HEK293 (cell line): ENCODE data around the gene WDSUB1.

Experiments used
- CTCF ChIA-PET: fragments of 350-600 bp; formaldehyde crosslinking; extraction: SDS; loops from one replicate; lab custom pipeline; 2021; ENCODE audit warnings: antibody characterized with exemption; lab: Yijun Ruan, JAX
- POLR2A ChIA-PET: fragments of 300-600 bp; formaldehyde crosslinking; extraction: SDS; loops from one replicate; lab custom pipeline; 2020; ENCODE audit warnings: antibody characterized with exemption, inconsistent platforms; lab: Yijun Ruan, JAX
- H3K27ac ChIP-seq: fragments of 200-500 bp; sonication (Bioruptor generic); 2 replicates; pipeline ENCODE4 v1.5.1; 2014; ENCODE audit warnings: low read depth, low read length, control low read depth, inconsistent platforms; ENCODE audit errors: extremely low read depth
- H3K36me3 ChIP-seq, 2 experiments: fragments of 200-500 bp in 1 of 2; sonication (Bioruptor generic) in 1 of 2; 1 replicate in 1 of 2; 2 replicates in 1 of 2; pipeline ENCODE4 v1.5.1; 2014 to 2017; ENCODE audit warnings: inconsistent platforms in 2 of 2, low read length in 2 of 2; ENCODE audit not compliant: control insufficient read depth in 2 of 2, insufficient read depth in 1 of 2
- H3K4me1 ChIP-seq: fragments of 200-500 bp; sonication (Bioruptor generic); 2 replicates; pipeline ENCODE4 v1.5.1; 2014; ENCODE audit warnings: mild to moderate bottlenecking, low read length, inconsistent platforms; ENCODE audit not compliant: control insufficient read depth, insufficient read depth
- H3K4me3 ChIP-seq: 2 replicates; pipeline ENCODE4 v1.5.1; 2011; ENCODE audit warnings: low read depth, mild to moderate bottlenecking, control low read depth, low read length, moderate library complexity
- H3K9me3 ChIP-seq: fragments of 200-500 bp; sonication (Bioruptor generic); 2 replicates; pipeline ENCODE4 v1.5.1; 2014; ENCODE audit warnings: low read depth, low read length, inconsistent platforms; ENCODE audit not compliant: control insufficient read depth, insufficient read depth
- BCL11B ChIP-seq: fragments of 450-650 bp; formaldehyde crosslinking; IDR thresholded peaks from 2 replicates; pipeline ENCODE4 v1.5.1; 2016; ENCODE audit warnings: low read depth, missing biosample characterization, missing genetic modification characterization
- KLF9 ChIP-seq: fragments of 450-650 bp; formaldehyde crosslinking; IDR thresholded peaks from 2 replicates; pipeline ENCODE4 v1.5.1; 2016; ENCODE audit warnings: missing biosample characterization, missing genetic modification characterization, low read depth
- MYNN ChIP-seq: fragments of 450-650 bp; formaldehyde crosslinking; IDR thresholded peaks from 2 replicates; pipeline ENCODE4 v1.5.1; 2016; ENCODE audit warnings: missing biosample characterization, missing genetic modification characterization, borderline replicate concordance
- SALL2 ChIP-seq: fragments of 450-650 bp; formaldehyde crosslinking; IDR thresholded peaks from 2 replicates; pipeline ENCODE4 v1.5.0; 2017; ENCODE audit warnings: missing biosample characterization, mild to moderate bottlenecking, missing genetic modification characterization, borderline replicate concordance
- SETDB1 ChIP-seq: IDR thresholded peaks from one replicate; pipeline ENCODE4 v1.6.1; 2017; ENCODE audit warnings: mild to moderate bottlenecking, low read length, moderate library complexity, mixed read lengths; ENCODE audit not compliant: insufficient read length
- ZNF146 ChIP-seq: fragments of 450-650 bp; formaldehyde crosslinking; IDR thresholded peaks from 2 replicates; pipeline ENCODE4 v1.5.1; 2016; ENCODE audit warnings: missing biosample characterization, missing genetic modification characterization
- ZNF155 ChIP-seq: fragments of 450-650 bp; formaldehyde crosslinking; IDR thresholded peaks from 2 replicates; pipeline ENCODE4 v1.5.1; 2016; ENCODE audit warnings: missing biosample characterization, missing genetic modification characterization
- ZNF2 ChIP-seq: fragments of 450-650 bp; formaldehyde crosslinking; IDR thresholded peaks from 2 replicates; pipeline ENCODE4 v1.5.1; 2016; ENCODE audit warnings: missing biosample characterization, missing genetic modification characterization
- ZNF280D ChIP-seq: fragments of 450-650 bp; formaldehyde crosslinking; IDR thresholded peaks from 2 replicates; pipeline ENCODE4 v1.5.1; 2016; ENCODE audit warnings: missing biosample characterization, missing genetic modification characterization
- ZNF362 ChIP-seq: fragments of 450-650 bp; formaldehyde crosslinking; IDR thresholded peaks from 2 replicates; pipeline ENCODE4 v1.5.1; 2016; ENCODE audit warnings: missing biosample characterization, missing genetic modification characterization
- ZNF37A ChIP-seq: fragments of 450-650 bp; IDR thresholded peaks from 2 replicates; pipeline ENCODE4 v1.5.1; 2018; ENCODE audit warnings: missing biosample characterization, missing genetic modification characterization
- ZNF48 ChIP-seq: fragments of 450-650 bp; formaldehyde crosslinking; IDR thresholded peaks from 2 replicates; pipeline ENCODE4 v1.5.1; 2016; ENCODE audit warnings: missing biosample characterization, missing genetic modification characterization
- ZNF518A ChIP-seq: fragments of 450-650 bp; formaldehyde crosslinking; conservative IDR thresholded peaks from 2 replicates; pipeline ENCODE4 v1.5.1; 2016; ENCODE audit warnings: low read depth, missing biosample characterization, missing genetic modification characterization
- ZNF561 ChIP-seq: fragments of 450-650 bp; IDR thresholded peaks from 2 replicates; pipeline ENCODE4 v1.5.1; 2018; ENCODE audit warnings: missing biosample characterization, missing genetic modification characterization, borderline replicate concordance
- ZNF645 ChIP-seq: fragments of 450-650 bp; formaldehyde crosslinking; IDR thresholded peaks from 2 replicates; pipeline ENCODE4; 2016; ENCODE audit warnings: missing biosample characterization, missing genetic modification characterization
- ZNF670 ChIP-seq: fragments of 450-650 bp; formaldehyde crosslinking; IDR thresholded peaks from 2 replicates; pipeline ENCODE4 v1.5.1; 2016; ENCODE audit warnings: missing biosample characterization, missing genetic modification characterization, low read depth
- ZNF677 ChIP-seq: fragments of 450-650 bp; IDR thresholded peaks from 2 replicates; pipeline ENCODE4 v1.5.0; 2018; ENCODE audit warnings: missing biosample characterization, mild to moderate bottlenecking, missing genetic modification characterization, moderate library complexity
- ZNF76 ChIP-seq: fragments of 450-650 bp; formaldehyde crosslinking; IDR thresholded peaks from 2 replicates; pipeline ENCODE4; 2016; ENCODE audit warnings: low read depth, missing biosample characterization, missing genetic modification characterization, borderline replicate concordance
- ZNF791 ChIP-seq: fragments of 450-650 bp; formaldehyde crosslinking; IDR thresholded peaks from 2 replicates; pipeline ENCODE4 v1.5.1; 2016; ENCODE audit warnings: missing biosample characterization, missing genetic modification characterization
- ZSCAN30 ChIP-seq: fragments of 450-650 bp; IDR thresholded peaks from 2 replicates; pipeline ENCODE4 v1.5.1; 2018; ENCODE audit warnings: missing biosample characterization, mild to moderate bottlenecking, missing genetic modification characterization, moderate library complexity
- TF ChIP-seq, protein P1 (sequence below): fragments of 450-650 bp; formaldehyde crosslinking; optimal IDR thresholded peaks from 2 replicates; pipeline ENCODE3; 2016; ENCODE audit warnings: missing biosample characterization, mild to moderate bottlenecking, missing genetic modification characterization
- TF ChIP-seq, protein P2 (sequence below): fragments of 450-650 bp; formaldehyde crosslinking; IDR thresholded peaks from 2 replicates; pipeline ENCODE4 v1.5.1; 2017; ENCODE audit warnings: missing biosample characterization, missing genetic modification characterization

WDSUB1 gene

GRCh38 chr2:159188449-159188848 is 98.1 kb downstream of the WDSUB1 start:
- H3K27ac ChIP-seq: no peak overlapping the region
- H3K4me3 ChIP-seq: no peak overlapping the region
- H3K4me1 ChIP-seq: no peaks in the 10 kb centered on the region
- ChIA-PET CTCF (interaction anchor here (0.7 kb wide), 1 partner anchor 11 kb away, joined by 3 read pairs; no protein-coding TSS in a partner anchor), POLR2A (no interaction called here)
- no peaks in the 10 kb centered on the region for H3K9me3 ChIP-seq
- peaks cover 0 to 50% of the 10 kb centered on the region in 2 experiments; a peak in 1 of 3 replicates for H3K36me3 ChIP-seq
- no peak for TF ChIP-seq ZNF37A (tag by site-specific recombination)
- TF ChIP-seq ZNF362 (tag by site-specific recombination): no peak
- no peak for TF ChIP-seq ZNF280D (tag by site-specific recombination)
- no peak for TF ChIP-seq ZSCAN30 (tag by site-specific recombination)
- TF ChIP-seq ZNF146 (tag by site-specific recombination): no peak
- TF ChIP-seq, protein P1, sequence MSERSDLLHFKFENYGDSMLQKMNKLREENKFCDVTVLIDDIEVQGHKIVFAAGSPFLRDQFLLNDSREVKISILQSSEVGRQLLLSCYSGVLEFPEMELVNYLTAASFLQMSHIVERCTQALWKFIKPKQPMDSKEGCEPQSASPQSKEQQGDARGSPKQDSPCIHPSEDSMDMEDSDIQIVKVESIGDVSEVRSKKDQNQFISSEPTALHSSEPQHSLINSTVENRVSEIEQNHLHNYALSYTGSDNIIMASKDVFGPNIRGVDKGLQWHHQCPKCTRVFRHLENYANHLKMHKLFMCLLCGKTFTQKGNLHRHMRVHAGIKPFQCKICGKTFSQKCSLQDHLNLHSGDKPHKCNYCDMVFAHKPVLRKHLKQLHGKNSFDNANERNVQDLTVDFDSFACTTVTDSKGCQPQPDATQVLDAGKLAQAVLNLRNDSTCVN (tag by site-specific recombination): no peak
- TF ChIP-seq ZNF677 (tag by site-specific recombination): no peak
- TF ChIP-seq, protein P2, sequence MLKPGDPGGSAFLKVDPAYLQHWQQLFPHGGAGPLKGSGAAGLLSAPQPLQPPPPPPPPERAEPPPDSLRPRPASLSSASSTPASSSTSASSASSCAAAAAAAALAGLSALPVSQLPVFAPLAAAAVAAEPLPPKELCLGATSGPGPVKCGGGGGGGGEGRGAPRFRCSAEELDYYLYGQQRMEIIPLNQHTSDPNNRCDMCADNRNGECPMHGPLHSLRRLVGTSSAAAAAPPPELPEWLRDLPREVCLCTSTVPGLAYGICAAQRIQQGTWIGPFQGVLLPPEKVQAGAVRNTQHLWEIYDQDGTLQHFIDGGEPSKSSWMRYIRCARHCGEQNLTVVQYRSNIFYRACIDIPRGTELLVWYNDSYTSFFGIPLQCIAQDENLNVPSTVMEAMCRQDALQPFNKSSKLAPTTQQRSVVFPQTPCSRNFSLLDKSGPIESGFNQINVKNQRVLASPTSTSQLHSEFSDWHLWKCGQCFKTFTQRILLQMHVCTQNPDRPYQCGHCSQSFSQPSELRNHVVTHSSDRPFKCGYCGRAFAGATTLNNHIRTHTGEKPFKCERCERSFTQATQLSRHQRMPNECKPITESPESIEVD (tag by site-specific recombination): no peak
- TF ChIP-seq ZNF76: no peak
- TF ChIP-seq BCL11B (tag by site-specific recombination): no peak
- TF ChIP-seq ZNF518A (tag by site-specific recombination): no peak
- TF ChIP-seq ZNF791 (tag by site-specific recombination): no peak

- Histone ChIP-seq H3K27ac (no peak overlapping the region), H3K4me1 (no peaks in the 10 kb centered on the region), H3K4me3 (no peak overlapping the region), H3K36me3 (peaks cover 0 to 59% of the 10 kb centered on the region in 2 experiments; a peak in 2 of 3 replicates), H3K9me3 (no peaks in the 10 kb centered on the region)
- ChIA-PET POLR2A (no interaction called here), CTCF (interaction anchor here (0.7 kb wide), 1 partner anchor 148 kb away, joined by 3 read pairs; no protein-coding TSS in a partner anchor)
- TF ChIP-seq ZNF48 (tag by site-specific recombination) (no peak), SALL2 (no peak), ZNF2 (tag by site-specific recombination) (no peak), ZNF155 (tag by site-specific recombination) (no peak), ZNF561 (tag by site-specific recombination) (no peak), KLF9 (no peak), ZNF670 (tag by site-specific recombination) (no peak), MYNN (tag by site-specific recombination) (no peak), ZNF645 (tag by site-specific recombination) (no peak), SETDB1 (no peak)
Observed at GRCh38 chr2:159187106-159187505, 99.4 kb downstream of the WDSUB1 start.
